ENCODE measurements around the gene NDFIP2.
A peak's percentile ranks its signal among the peaks of the same experiment; 100 is the strongest.

The NDFIP2 gene

GRCh38 chr13:79480954-79481684 lies at the start of gene NDFIP2:
Gene NDFIP2, plus strand, starts transcription at chr13:79481155. Its CDS starts 49 bp downstream, at chr13:79481204.
- DNase-seq (ENCODE audit: low spot score) = peak; percentile 51

- DNase-seq (ENCODE audit: low spot score) = no peak
Observed at GRCh38 chr13:79432086-79432485, 48.9 kb upstream of the NDFIP2 start.

- DNase-seq (ENCODE audit: low spot score) = no peak
Observed at GRCh38 chr13:79432992-79433391, 48.0 kb upstream of the NDFIP2 start.

GRCh38 chr13:79434556-79434955 lies 46.4 kb upstream of the NDFIP2 start:
- peak; percentile 46 for DNase-seq (ENCODE audit: low spot score)

- no peak for DNase-seq (ENCODE audit: low spot score)
Observed at GRCh38 chr13:79435561-79435990, 45.4 kb upstream of the NDFIP2 start.

GRCh38 chr13:79439275-79439674 lies 41.7 kb upstream of the NDFIP2 start:
- DNase-seq (ENCODE audit: low spot score) = no peak

- no peak for DNase-seq (ENCODE audit: low spot score)
Observed at GRCh38 chr13:79440958-79441528, 39.9 kb upstream of the NDFIP2 start.

- no peak for DNase-seq (ENCODE audit: low spot score)
Observed at GRCh38 chr13:79442221-79442620, 38.7 kb upstream of the NDFIP2 start.

- DNase-seq (ENCODE audit: low spot score) = no peak
Observed at GRCh38 chr13:79442706-79443105, 38.2 kb upstream of the NDFIP2 start.

- DNase-seq (ENCODE audit: low spot score) = no peak
Observed at GRCh38 chr13:79445968-79446645, 34.8 kb upstream of the NDFIP2 start.

- no peak for DNase-seq (ENCODE audit: low spot score)
Observed at GRCh38 chr13:79447141-79447540, 33.8 kb upstream of the NDFIP2 start.

- DNase-seq (ENCODE audit: low spot score) = no peak
Observed at GRCh38 chr13:79447741-79448140, 33.2 kb upstream of the NDFIP2 start.

- DNase-seq (ENCODE audit: low spot score) = no peak
Observed at GRCh38 chr13:79448413-79448812, 32.5 kb upstream of the NDFIP2 start.

- no peak for DNase-seq (ENCODE audit: low spot score)
Observed at GRCh38 chr13:79450110-79450509, 30.8 kb upstream of the NDFIP2 start.

- peak; percentile 85 for DNase-seq (ENCODE audit: low spot score)
Observed at GRCh38 chr13:79451500-79451962, 29.4 kb upstream of the NDFIP2 start.

- no peak for DNase-seq (ENCODE audit: low spot score)
Observed at GRCh38 chr13:79452239-79452913, 28.6 kb upstream of the NDFIP2 start.

GRCh38 chr13:79455331-79455730 lies 25.6 kb upstream of the NDFIP2 start:
- DNase-seq (ENCODE audit: low spot score) = no peak

- DNase-seq (ENCODE audit: low spot score) = no peak
Observed at GRCh38 chr13:79456051-79456450, 24.9 kb upstream of the NDFIP2 start.

GRCh38 chr13:79456656-79457365 lies 24.1 kb upstream of the NDFIP2 start:
- DNase-seq (ENCODE audit: low spot score) = no peak

- no peak for DNase-seq (ENCODE audit: low spot score)
Observed at GRCh38 chr13:79457390-79457789, 23.6 kb upstream of the NDFIP2 start.

- no peak for DNase-seq (ENCODE audit: low spot score)
Observed at GRCh38 chr13:79457948-79458347, 23.0 kb upstream of the NDFIP2 start.

- no peak for DNase-seq (ENCODE audit: low spot score)
Observed at GRCh38 chr13:79458436-79458835, 22.5 kb upstream of the NDFIP2 start.

Data from COLO829 (cell line).